Thyroid gland (tissue), 4 donors: ENCODE measurements around the gene B3GNT2. TPM values are rescaled to one million over a fixed set of nuclear protein-coding genes. Genes with fewer than 3 reads are reported as not detected.

ENCODE experiments used
- DNase-seq, 2 donors: peaks; one replicate each; pipeline ENCODE4 v3.0.0-alpha.2; 2019
- H3K27ac ChIP-seq, 3 donors: fragments of 200-600 bp; sonication (generic); 1 replicate in 2 of 3; 2 replicates in 1 of 3; pipeline ENCODE4 v1.5.1; 2016 to 2019; ENCODE audit warnings: mild to moderate bottlenecking in 1 of 3, moderate library complexity in 1 of 3
- H3K27me3 ChIP-seq: fragments of 200-600 bp; sonication (generic); one replicate; pipeline ENCODE4 v1.5.1; 2019
- H3K36me3 ChIP-seq, 2 donors: fragments of 200-600 bp; sonication (generic); one replicate each; pipeline ENCODE4 v1.5.1; 2016 to 2019
- H3K4me1 ChIP-seq, 2 donors: fragments of 200-600 bp; sonication (generic); one replicate each; pipeline ENCODE4 v1.5.1; 2017 to 2019
- H3K4me3 ChIP-seq, 3 donors: fragments of 200-600 bp; sonication (generic); replicated peaks in 1 of 3; 1 replicate in 2 of 3; 2 replicates in 1 of 3; pipeline ENCODE4 v1.5.1; 2016; ENCODE audit warnings: mild to moderate bottlenecking in 1 of 3
- H3K9me3 ChIP-seq: fragments of 200-600 bp; sonication (generic); one replicate; pipeline ENCODE4 v1.5.1; 2017
- POLR2A ChIP-seq, 2 donors: fragments of 450-650 bp; IDR thresholded peaks; one replicate each; pipeline ENCODE4 v1.6.1; 2017; ENCODE audit warnings: antibody characterized with exemption in 2 of 2, mild to moderate bottlenecking in 2 of 2, moderate library complexity in 1 of 2
- WGBS, 2 donors: methylation state at CpG; one replicate each; pipeline ENCODE4 v1.1.5; 2017; 5-methylcytosine and 5-hydroxymethylcytosine counted together
- intact Hi-C: fragments of 100-400 bp; cut with DNase I; formaldehyde crosslinking; loops from one replicate; pipeline ENCODE4 v1.15.1; 2023
- total RNA-seq, 4 donors: library from RNA; depleted of rRNA; stranded (reverse); fragments of >200 nt; gene quantifications; one replicate each; pipeline ENCODE4 v1.2.3, GENCODE V29; 2016
- TF ChIP-seq, protein P1 (sequence below), 6 experiments: fragments of 200-600 bp in 3 of 6; fragments of 450-650 bp in 3 of 6; sonication (generic) in 3 of 6; IDR thresholded peaks; one replicate each; pipeline ENCODE4 v1.5.1; 2016 to 2019; ENCODE audit warnings: antibody characterized with exemption in 6 of 6, mild to moderate bottlenecking in 2 of 6, inconsistent platforms in 1 of 6, moderate library complexity in 1 of 6

B3GNT2 gene
- total RNA-seq, 4 donors from 2014 or later = 18.9 to 37.1 (median 27.3) TPM

- intact Hi-C loops = no loop called here
- no peak for DNase-seq
- Histone ChIP-seq H3K27me3 (no peaks in the 10 kb centered on the region), H3K4me1 (peaks cover 18 to 67% of the 10 kb centered on the region in 2 donors), H3K4me3 (no peak overlapping the region), H3K36me3 (no peaks in the 10 kb centered on the region), H3K9me3 (no peaks in the 10 kb centered on the region), H3K27ac (peak overlapping the region; percentile 20 to 64 (median 51))
- 53 to 57% methylated on average over 2 of the region's 2 CpGs for WGBS, 2 donors
- TF ChIP-seq, protein P1, sequence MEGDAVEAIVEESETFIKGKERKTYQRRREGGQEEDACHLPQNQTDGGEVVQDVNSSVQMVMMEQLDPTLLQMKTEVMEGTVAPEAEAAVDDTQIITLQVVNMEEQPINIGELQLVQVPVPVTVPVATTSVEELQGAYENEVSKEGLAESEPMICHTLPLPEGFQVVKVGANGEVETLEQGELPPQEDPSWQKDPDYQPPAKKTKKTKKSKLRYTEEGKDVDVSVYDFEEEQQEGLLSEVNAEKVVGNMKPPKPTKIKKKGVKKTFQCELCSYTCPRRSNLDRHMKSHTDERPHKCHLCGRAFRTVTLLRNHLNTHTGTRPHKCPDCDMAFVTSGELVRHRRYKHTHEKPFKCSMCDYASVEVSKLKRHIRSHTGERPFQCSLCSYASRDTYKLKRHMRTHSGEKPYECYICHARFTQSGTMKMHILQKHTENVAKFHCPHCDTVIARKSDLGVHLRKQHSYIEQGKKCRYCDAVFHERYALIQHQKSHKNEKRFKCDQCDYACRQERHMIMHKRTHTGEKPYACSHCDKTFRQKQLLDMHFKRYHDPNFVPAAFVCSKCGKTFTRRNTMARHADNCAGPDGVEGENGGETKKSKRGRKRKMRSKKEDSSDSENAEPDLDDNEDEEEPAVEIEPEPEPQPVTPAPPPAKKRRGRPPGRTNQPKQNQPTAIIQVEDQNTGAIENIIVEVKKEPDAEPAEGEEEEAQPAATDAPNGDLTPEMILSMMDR (IDR thresholded peaks at IDR 0.05) = no peak
- no peak for TF ChIP-seq POLR2A (IDR thresholded peaks at IDR 0.05)
Observed at GRCh38 chr2:62216113-62216512, 20.2 kb downstream of the B3GNT2 start.

GRCh38 chr2:62216616-62217015 lies 20.7 kb downstream of the B3GNT2 start:
- intact Hi-C loops = no loop called here
- no peak for TF ChIP-seq POLR2A (IDR thresholded peaks at IDR 0.05)
- TF ChIP-seq, protein P1 (IDR thresholded peaks at IDR 0.05) = no peak
- H3K9me3 ChIP-seq = no peaks in the 10 kb centered on the region
- H3K36me3 ChIP-seq = no peaks in the 10 kb centered on the region
- WGBS, 2 donors = 80 to 85% methylated on average over 8 of the region's 8 CpGs
- DNase-seq = no peak
- peak overlapping the region; percentile 20 to 64 (median 51) for H3K27ac ChIP-seq
- H3K4me1 ChIP-seq = peaks cover 18 to 71% of the 10 kb centered on the region in 2 donors
- no peak overlapping the region for H3K4me3 ChIP-seq
- no peaks in the 10 kb centered on the region for H3K27me3 ChIP-seq

GRCh38 chr2:62217421-62217820 lies 21.5 kb downstream of the B3GNT2 start:
- intact Hi-C loops = no loop called here

DNA sequence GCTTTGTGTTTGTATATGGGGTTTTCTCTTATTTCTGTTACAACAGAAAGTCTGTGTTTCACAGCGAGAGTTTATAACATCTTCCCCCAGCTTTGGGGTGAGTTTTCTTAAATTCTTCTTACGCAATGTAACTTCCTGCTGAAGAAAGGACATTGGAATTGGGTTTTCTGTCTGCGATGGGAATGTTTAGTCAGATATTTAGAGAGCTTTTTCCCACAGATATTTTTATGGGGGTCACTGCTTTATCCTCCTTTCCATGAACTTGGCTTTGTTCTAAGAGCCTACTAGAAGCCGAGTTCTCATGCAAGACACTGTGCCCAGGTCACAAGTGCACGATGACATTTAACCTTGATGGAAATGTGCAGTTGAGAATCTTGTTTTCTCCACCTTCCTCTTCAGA lies 22.1 kb downstream of the B3GNT2 start:
- DNase-seq = no peak
- intact Hi-C loops = no loop called here
- 74 to 86% methylated on average over 5 of the region's 5 CpGs for WGBS, 2 donors
- Histone ChIP-seq H3K4me3 (no peak overlapping the region), H3K36me3 (peaks cover 1 to 5% of the 10 kb centered on the region in 2 donors), H3K9me3 (no peaks in the 10 kb centered on the region), H3K27ac (peak overlapping the region in 2 of 3 donors; percentile 35 to 51), H3K27me3 (no peaks in the 10 kb centered on the region), H3K4me1 (peaks cover 18 to 63% of the 10 kb centered on the region in 2 donors)
- TF ChIP-seq, protein P1 (IDR thresholded peaks at IDR 0.05) = no peak
- TF ChIP-seq POLR2A (IDR thresholded peaks at IDR 0.05) = no peak

More at GRCh38 chr2:62217421-62217820, 21.5 kb downstream of the B3GNT2 start:
- no peak for DNase-seq
- Histone ChIP-seq H3K4me1 (peaks cover 18 to 68% of the 10 kb centered on the region in 2 donors), H3K9me3 (no peaks in the 10 kb centered on the region), H3K4me3 (no peak overlapping the region), H3K27me3 (no peaks in the 10 kb centered on the region), H3K27ac (peak overlapping the region in 2 of 3 donors; percentile 51 to 64), H3K36me3 (no peaks in the 10 kb centered on the region)
- 91 to 92% methylated on average over 10 of the region's 10 CpGs for WGBS, 2 donors
- TF ChIP-seq POLR2A (IDR thresholded peaks at IDR 0.05) = no peak
- TF ChIP-seq, protein P1 (IDR thresholded peaks at IDR 0.05) = no peak

- WGBS, 2 donors = 85 to 94% methylated on average over 4 of the region's 4 CpGs
- Histone ChIP-seq H3K4me3 (no peak overlapping the region), H3K36me3 (peaks cover 4 to 8% of the 10 kb centered on the region in 2 donors), H3K27ac (no peak overlapping the region), H3K27me3 (no peaks in the 10 kb centered on the region), H3K4me1 (peaks cover 18 to 54% of the 10 kb centered on the region in 2 donors), H3K9me3 (no peaks in the 10 kb centered on the region)
- intact Hi-C loops = no loop called here
- TF ChIP-seq, protein P1 (IDR thresholded peaks at IDR 0.05) = no peak
- TF ChIP-seq POLR2A (IDR thresholded peaks at IDR 0.05) = no peak
- DNase-seq = no peak
Observed at GRCh38 chr2:62219407-62220159, 23.7 kb downstream of the B3GNT2 start.
